GM12874 (cell line): ENCODE results near the gene OLFM1.

ENCODE experiments used
- CTCF ChIP-seq: IDR thresholded peaks from 2 replicates; pipeline ENCODE4 v1.5.1; 2011; ENCODE audit warnings: low read depth, mild to moderate bottlenecking, control low read depth, low read length, moderate library complexity; ENCODE audit not compliant: insufficient read depth

The OLFM1 gene

GRCh38 chr9:135101926-135102325 lies 14.5 kb downstream of the OLFM1 start:
- TF ChIP-seq CTCF = no peak

GRCh38 chr9:135102331-135102730 lies 14.9 kb downstream of the OLFM1 start:
- no peak for TF ChIP-seq CTCF

- TF ChIP-seq CTCF = no peak
Observed at GRCh38 chr9:135103001-135103446, 15.6 kb downstream of the OLFM1 start.

GRCh38 chr9:135103931-135104639 lies 16.6 kb downstream of the OLFM1 start:
- TF ChIP-seq CTCF = no peak

- no peak for TF ChIP-seq CTCF
Observed at GRCh38 chr9:135104761-135105160, 17.3 kb downstream of the OLFM1 start.

GRCh38 chr9:135105211-135105745 lies 17.8 kb downstream of the OLFM1 start:
- no peak for TF ChIP-seq CTCF

- no peak for TF ChIP-seq CTCF
Observed at GRCh38 chr9:135105938-135106491, 18.5 kb downstream of the OLFM1 start.
